Measurements from ENCODE around the gene SMIM27. TPM values are rescaled to one million over a fixed set of nuclear protein-coding genes. Genes with fewer than 3 reads are reported as not detected.
A peak's percentile ranks its signal among the peaks of the same experiment; 100 is the strongest.

SMIM27 gene
- total and polyA plus RNA-seq, 2 of the 8 experiments (the other 6 are each of a cell fraction or from before 2014, with no cell fraction given): 3.6 to 18.1 TPM

GRCh38 chr9:32572900-32573523 lies 20.9 kb downstream of the SMIM27 start, which contains the start of gene NDUFB6 (continued):
- TF ChIP-seq, protein P1, sequence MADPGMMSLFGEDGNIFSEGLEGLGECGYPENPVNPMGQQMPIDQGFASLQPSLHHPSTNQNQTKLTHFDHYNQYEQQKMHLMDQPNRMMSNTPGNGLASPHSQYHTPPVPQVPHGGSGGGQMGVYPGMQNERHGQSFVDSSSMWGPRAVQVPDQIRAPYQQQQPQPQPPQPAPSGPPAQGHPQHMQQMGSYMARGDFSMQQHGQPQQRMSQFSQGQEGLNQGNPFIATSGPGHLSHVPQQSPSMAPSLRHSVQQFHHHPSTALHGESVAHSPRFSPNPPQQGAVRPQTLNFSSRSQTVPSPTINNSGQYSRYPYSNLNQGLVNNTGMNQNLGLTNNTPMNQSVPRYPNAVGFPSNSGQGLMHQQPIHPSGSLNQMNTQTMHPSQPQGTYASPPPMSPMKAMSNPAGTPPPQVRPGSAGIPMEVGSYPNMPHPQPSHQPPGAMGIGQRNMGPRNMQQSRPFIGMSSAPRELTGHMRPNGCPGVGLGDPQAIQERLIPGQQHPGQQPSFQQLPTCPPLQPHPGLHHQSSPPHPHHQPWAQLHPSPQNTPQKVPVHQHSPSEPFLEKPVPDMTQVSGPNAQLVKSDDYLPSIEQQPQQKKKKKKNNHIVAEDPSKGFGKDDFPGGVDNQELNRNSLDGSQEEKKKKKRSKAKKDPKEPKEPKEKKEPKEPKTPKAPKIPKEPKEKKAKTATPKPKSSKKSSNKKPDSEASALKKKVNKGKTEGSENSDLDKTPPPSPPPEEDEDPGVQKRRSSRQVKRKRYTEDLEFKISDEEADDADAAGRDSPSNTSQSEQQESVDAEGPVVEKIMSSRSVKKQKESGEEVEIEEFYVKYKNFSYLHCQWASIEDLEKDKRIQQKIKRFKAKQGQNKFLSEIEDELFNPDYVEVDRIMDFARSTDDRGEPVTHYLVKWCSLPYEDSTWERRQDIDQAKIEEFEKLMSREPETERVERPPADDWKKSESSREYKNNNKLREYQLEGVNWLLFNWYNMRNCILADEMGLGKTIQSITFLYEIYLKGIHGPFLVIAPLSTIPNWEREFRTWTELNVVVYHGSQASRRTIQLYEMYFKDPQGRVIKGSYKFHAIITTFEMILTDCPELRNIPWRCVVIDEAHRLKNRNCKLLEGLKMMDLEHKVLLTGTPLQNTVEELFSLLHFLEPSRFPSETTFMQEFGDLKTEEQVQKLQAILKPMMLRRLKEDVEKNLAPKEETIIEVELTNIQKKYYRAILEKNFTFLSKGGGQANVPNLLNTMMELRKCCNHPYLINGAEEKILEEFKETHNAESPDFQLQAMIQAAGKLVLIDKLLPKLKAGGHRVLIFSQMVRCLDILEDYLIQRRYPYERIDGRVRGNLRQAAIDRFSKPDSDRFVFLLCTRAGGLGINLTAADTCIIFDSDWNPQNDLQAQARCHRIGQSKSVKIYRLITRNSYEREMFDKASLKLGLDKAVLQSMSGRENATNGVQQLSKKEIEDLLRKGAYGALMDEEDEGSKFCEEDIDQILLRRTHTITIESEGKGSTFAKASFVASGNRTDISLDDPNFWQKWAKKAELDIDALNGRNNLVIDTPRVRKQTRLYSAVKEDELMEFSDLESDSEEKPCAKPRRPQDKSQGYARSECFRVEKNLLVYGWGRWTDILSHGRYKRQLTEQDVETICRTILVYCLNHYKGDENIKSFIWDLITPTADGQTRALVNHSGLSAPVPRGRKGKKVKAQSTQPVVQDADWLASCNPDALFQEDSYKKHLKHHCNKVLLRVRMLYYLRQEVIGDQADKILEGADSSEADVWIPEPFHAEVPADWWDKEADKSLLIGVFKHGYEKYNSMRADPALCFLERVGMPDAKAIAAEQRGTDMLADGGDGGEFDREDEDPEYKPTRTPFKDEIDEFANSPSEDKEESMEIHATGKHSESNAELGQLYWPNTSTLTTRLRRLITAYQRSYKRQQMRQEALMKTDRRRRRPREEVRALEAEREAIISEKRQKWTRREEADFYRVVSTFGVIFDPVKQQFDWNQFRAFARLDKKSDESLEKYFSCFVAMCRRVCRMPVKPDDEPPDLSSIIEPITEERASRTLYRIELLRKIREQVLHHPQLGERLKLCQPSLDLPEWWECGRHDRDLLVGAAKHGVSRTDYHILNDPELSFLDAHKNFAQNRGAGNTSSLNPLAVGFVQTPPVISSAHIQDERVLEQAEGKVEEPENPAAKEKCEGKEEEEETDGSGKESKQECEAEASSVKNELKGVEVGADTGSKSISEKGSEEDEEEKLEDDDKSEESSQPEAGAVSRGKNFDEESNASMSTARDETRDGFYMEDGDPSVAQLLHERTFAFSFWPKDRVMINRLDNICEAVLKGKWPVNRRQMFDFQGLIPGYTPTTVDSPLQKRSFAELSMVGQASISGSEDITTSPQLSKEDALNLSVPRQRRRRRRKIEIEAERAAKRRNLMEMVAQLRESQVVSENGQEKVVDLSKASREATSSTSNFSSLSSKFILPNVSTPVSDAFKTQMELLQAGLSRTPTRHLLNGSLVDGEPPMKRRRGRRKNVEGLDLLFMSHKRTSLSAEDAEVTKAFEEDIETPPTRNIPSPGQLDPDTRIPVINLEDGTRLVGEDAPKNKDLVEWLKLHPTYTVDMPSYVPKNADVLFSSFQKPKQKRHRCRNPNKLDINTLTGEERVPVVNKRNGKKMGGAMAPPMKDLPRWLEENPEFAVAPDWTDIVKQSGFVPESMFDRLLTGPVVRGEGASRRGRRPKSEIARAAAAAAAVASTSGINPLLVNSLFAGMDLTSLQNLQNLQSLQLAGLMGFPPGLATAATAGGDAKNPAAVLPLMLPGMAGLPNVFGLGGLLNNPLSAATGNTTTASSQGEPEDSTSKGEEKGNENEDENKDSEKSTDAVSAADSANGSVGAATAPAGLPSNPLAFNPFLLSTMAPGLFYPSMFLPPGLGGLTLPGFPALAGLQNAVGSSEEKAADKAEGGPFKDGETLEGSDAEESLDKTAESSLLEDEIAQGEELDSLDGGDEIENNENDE (IDR thresholded peaks at IDR 0.05; ENCODE audit: insufficient replicate concordance, low read length): no peak
- TF ChIP-seq SUZ12 (IDR thresholded peaks at IDR 0.05; ENCODE audit: low read length) (no peak), EZH2 (IDR thresholded peaks at IDR 0.05; ENCODE audit: low read depth, low read length, severe bottlenecking) (no peak), CBX8 (IDR thresholded peaks at IDR 0.05; ENCODE audit: borderline replicate concordance, low read depth, low read length) (no peak), TAF7 (optimal IDR thresholded peaks at IDR 0.05; ENCODE audit: borderline replicate concordance, low read depth, low read length) (peak; percentile 75), ZNF274 (IDR thresholded peaks at IDR 0.05; ENCODE audit: borderline replicate concordance, extremely low read depth, low read length) (no peak), SIN3A (conservative IDR thresholded peaks at IDR 0.05 in 1 of 2, IDR thresholded peaks at IDR 0.05 in 1 of 2; ENCODE audit: low read depth in 1 of 2, low read length in 2 of 2) (peak in 1 of 2 experiments; percentile 66; a peak in 1 of 4 replicates), CHD1 (IDR thresholded peaks at IDR 0.05; ENCODE audit: low read depth, low read length) (no peak), SRF (IDR thresholded peaks at IDR 0.05; ENCODE audit: low read depth, low read length) (peak; percentile 73)
- TF ChIP-seq, protein P2, sequence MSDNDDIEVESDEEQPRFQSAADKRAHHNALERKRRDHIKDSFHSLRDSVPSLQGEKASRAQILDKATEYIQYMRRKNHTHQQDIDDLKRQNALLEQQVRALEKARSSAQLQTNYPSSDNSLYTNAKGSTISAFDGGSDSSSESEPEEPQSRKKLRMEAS (IDR thresholded peaks at IDR 0.05): peak; percentile 64

Measured in H1 (cell line).